Transverse colon (tissue), 4 donors: ENCODE results near the gene HSP90AA1.

Experiments
- EP300 ChIP-seq: sonication (generic); formaldehyde crosslinking; IDR thresholded peaks from one replicate; pipeline ENCODE4 v1.6.1; 2017; ENCODE audit warnings: antibody characterized with exemption, low read depth
- POLR2A ChIP-seq: fragments of 450-650 bp; IDR thresholded peaks from one replicate; pipeline ENCODE4 v1.6.1; 2016; ENCODE audit warnings: antibody characterized with exemption, mild to moderate bottlenecking, moderate library complexity
- POLR2AphosphoS5 ChIP-seq, 3 donors: sonication (generic); formaldehyde crosslinking; IDR thresholded peaks; one replicate each; pipeline ENCODE4 v1.6.1; 2016; ENCODE audit warnings: antibody characterized with exemption in 3 of 3
- TF ChIP-seq, protein P1 (sequence below), 5 experiments: fragments of 200-600 bp in 3 of 5; fragments of 450-650 bp in 2 of 5; sonication (generic) in 3 of 5; IDR thresholded peaks; 1 replicate in 2 of 5; 2 replicates in 3 of 5; pipeline ENCODE4 v1.5.1; 2016 to 2017; ENCODE audit warnings: antibody characterized with exemption in 5 of 5, inconsistent platforms in 3 of 5, mild to moderate bottlenecking in 2 of 5, moderate library complexity in 1 of 5

DNA sequence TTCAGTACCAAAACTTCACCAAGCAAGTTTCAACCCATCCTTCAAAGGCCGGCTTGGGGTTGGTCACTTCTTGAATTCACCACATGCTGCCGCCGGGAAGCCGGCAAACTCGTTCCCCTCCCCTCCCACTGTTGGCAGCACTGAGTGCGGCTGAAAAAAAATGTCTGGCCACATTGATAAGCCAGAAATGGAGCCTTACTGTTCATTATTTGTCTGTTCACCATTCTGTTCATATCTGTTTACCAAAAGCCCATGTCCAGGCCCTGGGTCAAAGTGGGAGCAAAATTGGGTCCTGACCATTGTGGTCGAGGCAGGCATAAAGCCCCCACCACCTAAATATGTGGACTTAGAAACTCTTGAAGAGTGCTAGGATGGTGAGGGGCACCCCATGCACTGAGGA lies 7.3 kb upstream of the HSP90AA1 start:
- TF ChIP-seq, protein P1, sequence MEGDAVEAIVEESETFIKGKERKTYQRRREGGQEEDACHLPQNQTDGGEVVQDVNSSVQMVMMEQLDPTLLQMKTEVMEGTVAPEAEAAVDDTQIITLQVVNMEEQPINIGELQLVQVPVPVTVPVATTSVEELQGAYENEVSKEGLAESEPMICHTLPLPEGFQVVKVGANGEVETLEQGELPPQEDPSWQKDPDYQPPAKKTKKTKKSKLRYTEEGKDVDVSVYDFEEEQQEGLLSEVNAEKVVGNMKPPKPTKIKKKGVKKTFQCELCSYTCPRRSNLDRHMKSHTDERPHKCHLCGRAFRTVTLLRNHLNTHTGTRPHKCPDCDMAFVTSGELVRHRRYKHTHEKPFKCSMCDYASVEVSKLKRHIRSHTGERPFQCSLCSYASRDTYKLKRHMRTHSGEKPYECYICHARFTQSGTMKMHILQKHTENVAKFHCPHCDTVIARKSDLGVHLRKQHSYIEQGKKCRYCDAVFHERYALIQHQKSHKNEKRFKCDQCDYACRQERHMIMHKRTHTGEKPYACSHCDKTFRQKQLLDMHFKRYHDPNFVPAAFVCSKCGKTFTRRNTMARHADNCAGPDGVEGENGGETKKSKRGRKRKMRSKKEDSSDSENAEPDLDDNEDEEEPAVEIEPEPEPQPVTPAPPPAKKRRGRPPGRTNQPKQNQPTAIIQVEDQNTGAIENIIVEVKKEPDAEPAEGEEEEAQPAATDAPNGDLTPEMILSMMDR (IDR thresholded peaks at IDR 0.05), result no peak
- TF ChIP-seq POLR2A, result no peak
- TF ChIP-seq POLR2AphosphoS5 (IDR thresholded peaks at IDR 0.05), result no peak
- TF ChIP-seq EP300, result no peak
